GM18870 (cell line): Measurements from ENCODE around the gene USP7.
"Not testable (repeated sequence)": the region's sequence is repeated elsewhere in the genome, so short reads cannot be mapped to it uniquely, and the experiment has no call there.

ENCODE experiments used
- ATAC-seq: cut with Tn5 transposase; IDR thresholded peaks from one replicate; pipeline ENCODE4 v1.9.1; 2021; ENCODE audit warnings: moderate library complexity; ENCODE audit not compliant: unreplicated experiment

USP7 gene

GRCh38 chr16:8928467-8928957, 35.2 kb downstream of the USP7 start:
- ATAC-seq: no peak

GRCh38 chr16:8926827-8927226, 36.9 kb downstream of the USP7 start:
- no peak for ATAC-seq

- no peak for ATAC-seq
Measured at GRCh38 chr16:8925455-8925854, 38.3 kb downstream of the USP7 start.

- ATAC-seq: no peak
Measured at GRCh38 chr16:8924214-8924613, 39.5 kb downstream of the USP7 start.

GRCh38 chr16:8923199-8923598, 40.5 kb downstream of the USP7 start:
- ATAC-seq: no peak

- ATAC-seq: no peak
Measured at GRCh38 chr16:8921347-8921984, 42.2 kb downstream of the USP7 start.

- ATAC-seq: no peak
Measured at GRCh38 chr16:8920645-8921346, 42.9 kb downstream of the USP7 start.

- no peak for ATAC-seq
Measured at GRCh38 chr16:8919934-8920462, 43.7 kb downstream of the USP7 start.

- ATAC-seq: no peak
Measured at GRCh38 chr16:8919089-8919933, 44.4 kb downstream of the USP7 start.

GRCh38 chr16:8917336-8917735, 46.4 kb downstream of the USP7 start:
- not testable (repeated sequence) for ATAC-seq

- ATAC-seq: no peak
Measured at GRCh38 chr16:8916541-8917225, 47.0 kb downstream of the USP7 start.

- ATAC-seq: no peak
Measured at GRCh38 chr16:8915722-8916301, 47.9 kb downstream of the USP7 start.

- ATAC-seq: no peak
Measured at GRCh38 chr16:8914098-8914497, 49.6 kb downstream of the USP7 start.

- ATAC-seq: no peak
Measured at GRCh38 chr16:8912793-8913192, 50.9 kb downstream of the USP7 start.

GRCh38 chr16:8910811-8911210, 52.9 kb downstream of the USP7 start:
- no peak for ATAC-seq

- ATAC-seq: no peak
Measured at GRCh38 chr16:8908810-8909468, 54.8 kb downstream of the USP7 start.

GRCh38 chr16:8907096-8907495, 56.6 kb downstream of the USP7 start:
- no peak for ATAC-seq

GRCh38 chr16:8905795-8906591, 57.7 kb downstream of the USP7 start:
- no peak for ATAC-seq

GRCh38 chr16:8905168-8905762, 58.4 kb downstream of the USP7 start:
- no peak for ATAC-seq
